IPS DF 4.7 (cell line): ENCODE measurements around the gene OGFOD1.

ENCODE experiments used
- DNase-seq: peaks from one replicate; pipeline ENCODE4 v3.0.0-alpha.2; 2013; ENCODE audit warnings: low spot score; ENCODE audit errors: extremely low read depth

The OGFOD1 gene

DNA sequence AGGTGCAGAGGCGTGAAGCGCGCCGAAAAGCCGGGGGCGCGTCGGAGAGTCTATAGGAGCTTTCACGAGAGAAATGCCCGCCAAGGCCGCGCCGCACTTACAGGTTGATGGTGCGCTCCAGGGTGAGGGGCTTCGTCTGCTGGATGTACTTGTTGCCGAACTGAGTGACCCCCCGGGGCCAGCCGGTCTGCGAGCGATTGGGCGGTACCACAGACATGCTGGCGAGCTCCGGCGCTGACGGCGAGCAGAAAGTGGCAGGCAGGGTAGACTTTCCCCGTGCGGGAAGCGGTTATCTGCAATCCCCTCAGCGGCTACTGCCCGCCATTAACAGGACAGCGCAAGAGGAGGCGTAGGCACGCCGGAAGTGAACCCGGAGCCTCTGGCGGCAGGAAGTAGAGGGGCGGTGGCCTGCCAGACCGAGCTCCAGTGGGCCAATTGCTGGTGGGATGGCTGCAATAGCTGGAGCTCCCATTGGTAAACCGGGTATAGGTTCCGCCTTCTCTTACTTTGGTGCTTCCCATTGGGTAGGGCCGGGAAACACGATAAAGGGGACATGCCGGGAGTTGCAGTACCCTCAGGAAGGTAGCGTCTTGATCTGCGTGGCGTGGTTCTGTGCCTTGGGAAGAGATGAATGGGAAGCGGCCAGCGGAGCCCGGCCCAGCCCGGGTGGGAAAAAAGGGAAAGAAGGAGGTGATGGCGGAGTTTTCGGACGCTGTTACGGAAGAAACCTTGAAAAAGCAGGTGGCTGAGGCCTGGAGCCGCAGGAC, at the start of gene OGFOD1, which contains the start of gene NUDT21:
Gene OGFOD1, plus strand, starts transcription at position 569 of the 767 bp plus-strand sequence. Its CDS starts 59 bp downstream, at position 628.
Gene NUDT21, minus strand, starts transcription at position 347 of the 767 bp plus-strand sequence. Its CDS starts 130 bp downstream, at position 217.
- peak; percentile 93 for DNase-seq

DNA sequence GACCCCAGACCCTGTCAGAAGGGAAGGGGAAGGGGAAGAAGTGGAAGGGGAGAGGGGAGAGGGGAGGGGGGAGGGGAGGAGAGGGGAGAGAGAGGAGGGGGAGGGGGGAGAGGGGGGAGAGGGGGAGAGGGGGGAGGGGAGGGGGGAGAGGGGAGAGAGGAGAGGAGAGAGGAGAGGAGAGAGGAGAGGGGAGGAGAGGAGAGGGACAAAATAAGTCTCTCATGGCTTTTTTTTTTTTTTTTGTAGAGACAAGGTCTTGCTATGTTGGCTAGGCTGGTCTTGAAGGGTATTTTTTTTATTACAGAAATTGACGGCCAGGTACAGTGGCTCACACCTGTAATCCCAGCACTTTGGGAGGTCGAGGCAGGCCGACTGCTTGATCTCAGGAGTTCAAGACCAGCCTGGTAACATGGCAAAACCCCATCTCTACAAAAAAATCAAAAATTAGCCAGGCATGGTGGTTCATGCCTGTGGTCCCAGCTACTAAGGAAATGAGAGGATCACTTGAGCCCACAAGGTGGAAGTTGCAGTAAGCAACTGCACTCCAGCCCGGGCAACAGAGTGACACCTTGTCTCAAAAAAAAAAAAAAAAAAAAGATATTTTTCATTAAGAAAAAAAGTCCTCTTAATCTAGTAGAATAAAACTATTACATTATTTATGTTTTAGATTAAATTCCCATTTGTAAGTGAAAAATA, 45.2 kb upstream of the OGFOD1 start:
- DNase-seq, result no peak

DNA sequence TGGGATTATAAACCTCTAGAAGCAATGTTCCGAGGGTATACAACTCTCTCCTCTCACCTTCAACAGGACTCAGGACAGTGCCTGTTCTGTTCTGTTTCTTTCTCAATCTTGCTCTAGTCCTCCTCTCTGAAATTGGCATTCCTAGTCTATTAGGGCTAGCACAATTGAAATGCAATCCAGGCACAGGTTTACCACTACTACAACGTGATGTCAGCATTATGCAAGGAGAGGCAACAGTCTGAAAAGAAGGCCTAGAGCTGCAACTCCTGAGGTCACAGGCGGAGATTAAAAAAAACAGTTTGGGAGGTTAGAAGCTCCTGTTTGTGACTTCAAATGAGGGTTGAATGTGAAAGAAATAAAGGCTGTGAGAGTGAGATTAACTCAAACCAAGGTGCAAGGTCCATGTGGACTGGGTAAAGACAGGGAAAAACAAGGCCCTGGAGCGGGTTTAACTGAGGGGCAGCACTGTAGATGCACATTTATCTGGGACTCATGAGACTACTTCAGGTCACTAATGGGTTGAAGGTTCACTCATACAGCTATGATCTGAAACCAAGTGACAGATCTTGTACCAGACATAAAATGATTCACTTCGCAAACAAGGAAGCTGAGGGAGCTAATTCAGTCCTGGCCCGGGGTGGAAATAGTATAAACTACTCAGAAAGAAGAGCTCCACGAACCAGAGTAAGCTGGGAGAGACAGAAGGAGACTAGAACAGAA, 42.8 kb upstream of the OGFOD1 start:
- DNase-seq, result no peak

DNA sequence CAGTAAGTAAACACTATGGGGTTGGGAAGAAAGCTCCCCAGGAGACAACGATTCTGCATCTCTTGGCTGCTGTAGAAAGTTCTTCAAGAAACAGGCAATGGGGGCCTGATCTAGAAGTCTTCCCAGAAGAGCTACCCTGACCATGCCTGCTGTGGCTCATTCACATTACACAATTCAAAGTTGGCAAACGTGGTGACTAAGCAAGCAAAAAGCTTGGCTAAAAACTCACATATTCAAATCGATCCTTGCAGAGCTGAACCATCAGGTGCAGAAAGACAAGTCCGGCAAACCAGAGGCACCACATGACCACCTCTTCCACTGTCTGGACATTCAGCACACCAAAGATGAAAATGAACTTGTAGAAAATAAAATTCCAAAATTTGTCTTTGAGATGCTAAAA, 42.2 kb upstream of the OGFOD1 start:
- DNase-seq, result no peak

DNA sequence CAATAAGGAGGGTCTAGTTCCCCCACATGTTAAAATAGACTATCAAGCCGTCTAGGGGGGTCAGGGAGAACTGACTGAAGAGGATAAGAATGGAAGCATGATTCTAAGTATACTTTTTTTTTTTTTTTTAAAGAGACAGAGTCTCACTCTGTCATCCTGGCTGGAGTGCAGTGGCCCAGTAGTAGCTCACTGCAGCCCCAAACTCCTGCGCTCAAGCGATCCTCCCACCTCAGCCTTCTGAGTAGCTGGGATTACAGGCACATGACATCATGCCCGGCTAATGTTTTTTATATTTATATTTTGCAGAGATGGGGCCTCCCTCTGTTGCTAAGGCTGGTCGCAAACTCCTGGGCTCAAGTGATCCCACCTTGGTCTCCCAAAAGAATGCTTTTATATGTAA, 40.2 kb upstream of the OGFOD1 start:
- DNase-seq, result no peak

DNA sequence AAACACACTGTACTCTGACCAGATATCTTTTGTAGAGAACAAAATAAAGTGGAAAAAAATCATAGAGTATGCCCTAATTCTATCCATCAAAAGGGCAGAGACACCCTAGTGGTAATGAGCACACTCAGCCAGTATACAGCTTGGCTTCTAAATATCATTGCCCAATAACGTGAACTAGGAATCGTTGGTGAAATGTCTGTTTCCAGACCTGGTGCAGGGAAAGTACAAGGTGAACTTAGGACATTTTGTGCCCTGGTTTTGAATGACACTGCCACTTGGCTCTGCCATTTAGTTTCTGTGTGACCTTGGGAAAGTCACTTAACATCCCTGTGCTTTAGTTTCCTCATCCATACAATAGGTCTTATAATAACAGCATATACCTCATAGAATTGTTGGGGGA, 39.7 kb upstream of the OGFOD1 start:
- DNase-seq, result no peak

DNA sequence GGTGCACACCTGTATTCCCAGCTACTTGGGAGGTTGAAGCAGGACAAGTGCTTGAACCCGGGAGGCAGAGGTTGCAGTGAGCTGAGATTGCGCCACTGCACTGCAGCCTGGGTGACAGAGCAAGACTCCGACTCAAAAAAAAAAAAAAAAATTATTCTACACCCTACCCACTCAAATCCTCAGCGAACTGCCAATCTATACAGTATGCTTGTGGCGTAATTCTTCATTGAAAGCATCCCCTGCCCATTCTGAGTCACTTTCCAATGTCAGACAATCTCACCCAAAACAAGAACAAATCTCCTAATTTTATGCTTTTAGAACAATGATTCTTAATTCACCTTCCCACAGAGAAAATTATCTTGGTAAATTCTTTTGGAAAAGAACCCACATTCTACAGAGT, 38.0 kb upstream of the OGFOD1 start:
- DNase-seq, result no peak

DNA sequence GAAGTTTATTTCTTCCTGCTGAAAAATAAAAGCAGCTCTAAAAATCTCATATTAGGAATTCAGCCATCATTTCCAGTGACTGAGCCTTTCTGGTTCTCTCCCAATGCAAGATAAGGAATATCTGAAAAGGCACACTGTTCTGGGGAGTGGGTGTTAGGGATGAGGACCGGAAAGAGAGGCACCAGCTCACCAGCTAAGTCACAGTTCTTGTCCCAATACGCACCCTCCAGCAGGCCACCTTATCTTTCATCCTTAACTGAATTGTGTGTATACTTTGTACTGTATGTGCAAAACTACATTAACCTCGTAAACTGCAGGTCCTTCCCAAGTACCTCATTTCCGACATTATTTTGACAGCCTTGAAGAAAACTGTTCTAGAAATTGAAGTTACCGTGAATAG, 37.0 kb upstream of the OGFOD1 start:
- DNase-seq, result no peak

DNA sequence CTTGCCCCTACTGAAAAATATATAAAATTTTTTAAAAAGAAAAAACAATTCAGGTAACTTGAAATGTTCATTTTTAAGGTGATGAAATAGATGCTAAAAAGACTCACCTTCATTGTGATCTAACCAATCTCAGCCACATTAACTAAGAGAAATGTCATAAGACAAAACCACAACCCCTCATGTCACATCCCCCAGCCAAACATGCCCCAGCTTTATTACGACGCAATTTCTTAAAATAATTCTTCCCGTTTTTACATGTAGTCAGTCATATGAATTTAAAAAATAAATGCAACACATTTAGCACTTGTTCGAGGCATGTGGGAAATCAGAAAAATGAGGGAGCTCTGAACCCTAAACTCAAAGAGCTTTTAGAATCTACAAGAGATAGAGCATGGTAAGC, 35.5 kb upstream of the OGFOD1 start:
- no peak for DNase-seq

DNA sequence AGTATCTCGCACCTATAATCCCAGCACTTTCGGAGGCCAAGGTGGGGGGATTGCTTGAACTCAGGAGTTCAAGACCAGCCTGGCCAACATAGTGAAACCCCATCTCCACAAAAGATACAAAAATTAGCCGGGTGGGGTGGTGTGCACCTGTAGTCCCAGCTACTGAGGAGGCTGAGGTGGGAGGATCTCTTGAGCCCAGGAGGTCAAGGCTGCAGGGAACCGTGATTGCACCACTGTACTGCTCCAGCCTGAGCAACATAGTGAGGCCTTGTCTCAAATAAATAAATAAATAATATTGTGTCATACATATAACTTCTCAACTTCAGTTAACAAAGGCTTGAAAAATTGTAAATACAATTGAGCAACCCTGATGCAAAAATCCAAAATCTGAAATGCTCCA, 34.2 kb upstream of the OGFOD1 start:
- no peak for DNase-seq

DNA sequence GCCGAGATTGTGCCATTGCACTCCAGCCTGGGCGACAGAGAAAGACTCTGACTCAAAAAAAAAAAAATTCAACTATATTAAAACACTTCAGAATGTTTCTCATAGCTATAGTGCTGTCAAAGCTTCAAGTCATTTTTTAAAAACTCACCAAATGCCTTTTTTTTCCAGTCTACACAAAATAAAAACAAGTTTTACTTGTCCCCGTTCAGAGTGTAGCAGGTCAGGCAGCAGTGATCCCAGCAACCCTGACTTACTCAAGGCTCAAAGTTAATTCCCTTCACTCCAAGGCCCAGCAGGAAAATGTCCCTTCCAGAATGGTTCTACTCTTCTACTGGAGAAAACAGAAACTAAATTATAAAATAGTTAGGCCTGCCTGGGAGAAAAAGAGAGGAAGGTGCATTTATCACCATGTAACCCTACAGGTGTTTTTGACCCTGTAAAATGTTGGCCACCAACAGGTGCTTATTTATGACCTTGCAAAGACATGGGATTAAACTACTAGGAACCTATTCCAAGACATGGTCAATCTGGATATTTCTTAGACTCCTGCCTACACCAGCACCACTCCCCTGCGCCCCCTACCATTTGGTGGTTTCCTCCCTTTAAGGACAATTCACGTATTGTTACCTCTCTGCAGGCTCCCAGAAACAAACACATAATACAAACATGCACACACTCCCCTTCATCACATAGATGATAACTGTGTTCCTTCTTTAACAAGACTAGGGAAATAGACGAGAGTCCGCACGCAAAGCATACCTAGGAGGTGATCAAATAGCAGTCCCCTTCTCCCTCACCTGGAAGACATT, 31.4 kb upstream of the OGFOD1 start:
- DNase-seq, result no peak

DNA sequence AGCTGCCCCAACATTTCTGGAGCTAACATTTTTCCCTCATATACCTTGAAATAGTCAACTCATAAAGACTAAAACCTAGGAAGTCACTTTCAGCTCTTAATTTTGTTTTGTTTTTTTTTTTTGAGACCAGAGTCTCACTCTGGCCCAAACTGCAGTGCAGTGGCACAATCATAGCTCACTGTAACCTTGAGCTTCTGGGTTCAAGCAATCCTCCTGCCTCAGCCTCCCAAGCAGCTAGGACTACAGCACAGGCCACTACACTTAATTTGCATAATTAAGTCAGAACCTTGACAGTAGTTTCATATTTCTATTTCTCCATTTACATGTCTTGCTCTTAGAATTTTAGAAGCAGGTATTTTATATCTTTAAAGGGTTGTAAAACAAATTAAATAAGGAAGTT, 30.7 kb upstream of the OGFOD1 start:
- no peak for DNase-seq

DNA sequence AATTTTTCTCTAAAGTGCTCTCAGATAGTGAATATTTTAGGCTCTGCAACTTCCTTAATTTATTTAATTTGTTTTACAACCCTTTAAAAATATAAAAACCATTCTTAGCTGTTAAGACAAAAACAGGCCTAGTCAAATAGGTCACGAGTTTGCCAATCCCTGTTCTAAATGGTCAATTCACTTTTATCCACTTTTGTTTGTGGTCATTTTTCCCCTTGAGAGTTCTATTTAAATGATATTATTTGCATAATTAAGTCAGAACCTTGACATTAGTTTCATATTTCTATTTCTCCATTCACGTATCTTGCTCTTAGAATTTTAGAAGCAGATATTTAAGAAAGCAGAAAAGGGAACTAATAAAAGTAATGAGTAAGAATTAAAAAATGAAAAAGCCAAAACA, 30.0 kb upstream of the OGFOD1 start:
- DNase-seq, result no peak

DNA sequence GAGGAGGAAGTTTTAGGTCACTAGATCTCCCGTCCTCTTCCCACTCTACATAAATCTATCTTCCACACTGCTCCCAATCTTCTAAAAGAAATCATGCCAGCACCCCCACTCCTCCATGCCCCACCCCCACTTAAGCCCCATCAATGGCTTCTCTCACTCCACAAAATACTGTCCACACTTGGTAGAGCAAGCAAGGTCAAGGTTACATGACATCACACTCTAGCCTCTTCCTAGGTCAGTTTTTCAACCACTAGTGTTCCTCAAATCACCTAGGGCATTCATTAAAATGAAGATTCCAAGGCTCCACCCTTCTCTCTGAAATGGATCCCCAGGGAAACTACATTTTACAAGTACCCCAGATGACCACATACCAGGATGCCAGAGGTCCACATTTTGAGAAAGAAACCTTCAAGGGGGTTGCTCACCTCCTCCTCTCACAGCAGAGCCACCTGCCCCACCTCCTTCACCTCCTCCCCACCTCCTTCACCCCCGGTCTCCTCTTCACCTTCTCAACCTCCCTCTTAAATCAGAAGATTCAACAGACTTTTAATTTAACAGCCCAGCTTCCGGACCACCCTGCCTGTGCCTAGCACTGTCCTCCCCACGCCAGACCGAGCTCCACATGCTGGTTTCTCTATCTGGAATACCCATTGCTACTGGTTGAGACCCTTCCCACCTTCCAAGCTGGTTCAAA, 29.2 kb upstream of the OGFOD1 start:
- no peak for DNase-seq

DNA sequence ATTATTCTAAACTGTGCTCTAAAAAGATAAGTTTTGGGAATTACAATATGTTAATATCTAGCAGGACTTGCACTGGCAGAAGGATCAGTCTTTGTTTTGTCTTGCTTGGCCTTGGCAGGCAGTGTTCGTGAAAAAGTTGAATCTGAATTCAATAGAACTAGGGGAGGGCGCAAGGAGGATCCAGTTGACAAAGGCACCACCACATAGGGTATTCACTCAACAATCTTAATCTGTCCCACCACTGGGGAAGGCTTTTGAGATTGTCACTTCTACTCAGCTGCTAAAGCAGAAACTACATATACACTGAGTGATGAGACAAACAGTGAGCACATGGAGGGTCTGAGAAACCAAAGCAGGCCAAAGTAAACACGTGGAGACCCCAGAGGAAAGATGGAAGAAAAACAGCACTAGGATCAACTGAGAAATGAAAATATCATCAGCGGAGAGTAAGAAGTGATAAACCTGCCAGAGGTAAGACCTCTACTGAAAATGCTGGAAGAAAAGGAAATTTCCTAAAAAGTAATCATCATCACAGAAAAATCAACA, 28.4 kb upstream of the OGFOD1 start:
- DNase-seq, result no peak

DNA sequence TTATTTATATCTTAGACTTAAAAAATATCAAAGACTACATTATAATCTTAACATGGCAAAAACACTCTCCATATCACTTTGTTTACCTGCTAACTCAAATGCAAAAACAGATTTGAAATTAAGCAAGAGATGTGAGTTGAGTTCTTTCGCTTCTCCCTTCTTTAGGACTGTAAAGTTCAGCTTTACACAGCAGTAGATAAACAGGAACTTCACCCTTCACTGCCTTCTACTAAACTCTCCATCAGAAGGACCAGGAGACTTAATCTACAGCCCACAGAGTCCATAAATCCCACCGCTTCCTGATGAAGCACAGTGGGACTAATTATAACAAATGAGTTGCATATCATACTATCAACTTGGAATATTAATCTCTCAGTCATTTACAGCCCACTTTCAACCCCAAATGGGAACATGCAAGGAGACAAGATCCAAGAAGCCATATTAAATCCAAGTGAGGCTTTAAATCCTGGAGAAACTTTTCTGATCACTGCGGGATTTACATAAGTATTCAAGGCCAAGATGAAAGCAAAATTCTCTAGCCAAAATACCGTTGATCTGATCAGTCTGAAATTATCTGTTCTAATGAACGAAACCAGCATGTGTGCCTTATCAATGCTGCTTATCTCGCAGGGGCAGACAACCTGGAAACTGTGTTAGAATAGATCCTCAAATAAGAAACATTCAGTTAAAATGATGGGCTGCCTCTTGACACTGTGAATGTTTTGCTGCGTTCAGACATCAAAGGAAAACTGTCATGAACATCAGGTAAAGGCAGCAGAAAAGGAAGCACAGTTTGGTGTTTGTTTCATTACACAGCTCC, 27.6 kb upstream of the OGFOD1 start:
- DNase-seq, result no peak

DNA sequence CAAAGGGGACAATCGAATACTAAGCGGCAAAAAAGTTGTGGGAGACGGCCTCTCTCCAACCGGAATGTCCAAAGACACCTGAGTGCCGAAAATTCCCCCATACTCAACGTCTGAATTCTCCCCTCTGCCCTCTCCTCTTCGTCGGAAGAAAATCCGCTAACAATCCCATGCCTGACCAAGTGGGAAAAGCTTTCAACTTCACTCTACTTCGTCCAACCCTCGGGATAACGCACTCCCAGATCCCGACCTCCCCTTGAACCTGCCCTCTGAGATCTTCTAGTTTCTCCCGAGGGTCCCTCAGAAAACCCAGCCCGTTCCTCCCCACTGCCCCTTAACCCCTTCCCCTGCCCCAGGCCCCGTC, 27.0 kb upstream of the OGFOD1 start:
- no peak for DNase-seq

DNA sequence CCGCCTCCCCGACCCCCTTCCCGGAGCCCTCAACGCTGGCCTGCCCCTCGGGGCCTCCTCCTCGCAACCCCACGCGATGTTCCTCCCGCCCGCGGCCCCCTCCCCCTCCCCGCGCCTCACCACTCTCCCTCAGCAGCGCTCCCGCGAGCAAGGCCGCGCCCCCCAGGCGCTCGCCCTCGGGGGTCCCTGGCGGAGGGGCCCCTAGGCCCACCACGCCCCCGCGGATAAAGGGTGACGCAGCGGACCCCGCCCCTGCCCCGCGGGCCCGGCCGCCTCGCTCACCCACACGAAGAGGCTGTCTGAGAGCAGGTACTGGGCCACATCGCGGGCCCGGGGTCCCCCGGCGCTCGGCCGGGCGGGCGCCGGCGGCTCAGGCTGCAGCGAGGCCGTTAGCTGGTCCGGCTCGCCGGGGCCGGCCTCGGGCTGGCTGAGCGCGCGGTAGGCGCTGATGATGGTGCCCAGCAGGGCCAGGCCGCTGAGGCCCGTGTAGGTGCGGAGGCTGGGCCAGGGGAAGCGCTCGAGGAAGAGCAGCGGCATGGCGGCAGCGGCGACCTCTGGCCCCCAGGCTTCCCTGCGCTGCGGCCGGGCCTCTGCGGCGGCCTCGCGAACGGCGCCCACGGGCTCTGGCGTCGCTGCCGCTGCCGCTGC, 26.4 kb upstream of the OGFOD1 start:
- no peak for DNase-seq

DNA sequence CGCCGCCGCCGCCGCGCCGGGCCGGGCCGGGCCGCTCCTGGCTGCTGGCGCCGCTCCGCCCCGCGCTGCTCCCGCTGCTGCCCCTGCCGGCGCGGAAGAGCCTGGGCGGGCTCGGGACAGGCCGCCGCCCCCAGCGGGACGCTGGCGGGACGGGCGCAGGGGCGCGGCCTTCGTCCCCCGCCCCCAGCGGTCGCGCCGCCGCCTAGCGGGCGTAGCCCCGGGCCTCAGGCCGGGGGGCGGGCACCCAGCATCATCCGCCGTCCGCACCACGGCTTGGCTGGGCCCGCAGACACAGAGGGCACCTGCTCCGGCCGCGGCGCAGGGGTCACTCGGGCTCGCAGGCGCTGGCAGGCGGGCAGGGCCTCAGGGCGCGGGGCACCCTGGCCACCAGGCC, 25.9 kb upstream of the OGFOD1 start, which contains the start of gene AMFR:
Gene AMFR, minus strand, starts transcription at position 107 of the 394 bp plus-strand sequence. CDS start 218 bp downstream, outside the sequence.
- DNase-seq, result no peak
